HUES48 (cell line): ENCODE results near the gene NUP210.
"Not testable (repeated sequence)": the region's sequence is repeated elsewhere in the genome, so short reads cannot be mapped to it uniquely, and the experiment has no call there.

Experiments
- H3K27ac ChIP-seq: one replicate; pipeline ENCODE4 v1.7.0; 2013; ENCODE audit warnings: low read depth, low read length, inconsistent platforms
- H3K27me3 ChIP-seq: 2 replicates; pipeline ENCODE4 v1.6.1; 2013; ENCODE audit warnings: mild to moderate bottlenecking, low read length; ENCODE audit not compliant: control insufficient read depth, insufficient read depth
- H3K36me3 ChIP-seq: 2 replicates; pipeline ENCODE4 v1.6.1; 2013; ENCODE audit warnings: low read length; ENCODE audit not compliant: control insufficient read depth, insufficient read depth
- H3K4me1 ChIP-seq: 2 replicates; pipeline ENCODE4 v1.6.1; 2013; ENCODE audit warnings: mild to moderate bottlenecking, low read length; ENCODE audit not compliant: control insufficient read depth, insufficient read depth
- H3K4me3 ChIP-seq: 2 replicates; pipeline ENCODE4 v1.5.1; 2013; ENCODE audit warnings: mild to moderate bottlenecking, low read depth, low read length
- H3K9ac ChIP-seq: 2 replicates; pipeline ENCODE4 v1.6.1; 2013; ENCODE audit warnings: mild to moderate bottlenecking, low read depth, low read length, moderate library complexity
- H3K9me3 ChIP-seq: 2 replicates; pipeline ENCODE4 v1.6.1; 2013; ENCODE audit warnings: low read length; ENCODE audit not compliant: control insufficient read depth, insufficient read depth

The NUP210 gene

GRCh38 chr3:13457593-13457992 is 37.5 kb upstream of the NUP210 start:
- Histone ChIP-seq H3K9me3 (0 out of 2 replicates have a peak, but pooled peaks cover 3% of the 10 kb centered on the region), H3K27me3 (peaks cover 12% of the 10 kb centered on the region), H3K9ac (no peak overlapping the region), H3K27ac (no peak overlapping the region), H3K36me3 (no peaks in the 10 kb centered on the region), H3K4me3 (no peak overlapping the region), H3K4me1 (peaks cover 1% of the 10 kb centered on the region; the same call in 1 of the 2 replicates)

GRCh38 chr3:13455644-13456043 is 35.5 kb upstream of the NUP210 start:
- Histone ChIP-seq H3K9ac (no peak overlapping the region), H3K27ac (no peak overlapping the region), H3K4me1 (peaks cover 5% of the 10 kb centered on the region; the same call in 1 of the 2 replicates), H3K36me3 (no peaks in the 10 kb centered on the region), H3K4me3 (no peak overlapping the region), H3K9me3 (no peaks in the 10 kb centered on the region), H3K27me3 (peaks cover 4% of the 10 kb centered on the region; the same call in 1 of the 2 replicates)

DNA sequence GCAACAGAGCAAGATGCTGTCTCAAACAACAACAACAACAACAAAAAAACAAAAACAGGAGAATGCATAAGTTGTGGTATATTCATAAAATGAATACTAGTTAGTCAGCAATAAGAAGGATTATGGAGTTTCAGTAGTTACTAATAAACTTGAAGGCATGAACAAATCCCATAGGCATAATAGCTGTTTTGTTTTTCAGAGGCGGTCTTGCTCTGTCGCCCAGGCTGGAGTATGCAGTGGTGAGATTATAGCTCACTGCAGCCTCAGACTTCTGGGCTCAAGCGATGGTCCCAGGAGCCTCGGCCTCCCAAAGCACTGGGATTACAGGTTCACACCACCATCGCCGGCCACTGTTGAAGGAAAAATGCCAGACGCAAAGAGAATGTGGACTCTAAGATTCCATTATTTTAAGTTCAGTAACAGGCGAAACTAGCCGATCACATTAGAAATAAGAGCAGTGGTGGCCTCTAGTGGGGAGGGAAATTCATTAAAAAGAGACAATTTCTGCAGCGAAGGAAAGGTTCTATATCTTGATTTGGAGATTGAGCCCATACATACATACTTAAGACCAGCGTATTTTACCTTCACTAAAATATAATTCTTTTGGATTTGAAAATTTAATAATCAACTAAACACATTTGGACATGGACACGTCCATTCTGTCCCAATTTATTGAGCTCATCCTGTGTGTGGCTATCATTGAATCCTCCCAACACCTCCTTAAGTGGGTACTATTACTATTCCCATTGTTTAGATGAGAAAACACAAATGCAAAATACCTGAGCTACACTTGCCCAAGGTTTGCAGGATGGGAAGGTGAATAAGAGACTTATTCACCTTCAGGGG is 32.6 kb upstream of the NUP210 start:
- H3K4me1 ChIP-seq = peaks cover 5% of the 10 kb centered on the region; the same call in 1 of the 2 replicates
- peak overlapping the region; percentile 69; the same call in 1 of the 2 replicates for H3K4me3 ChIP-seq
- H3K36me3 ChIP-seq = no peaks in the 10 kb centered on the region; the same call in 1 of the 2 replicates
- no peaks in the 10 kb centered on the region for H3K27me3 ChIP-seq
- no peaks in the 10 kb centered on the region for H3K9me3 ChIP-seq
- H3K9ac ChIP-seq = no peak overlapping the region
- H3K27ac ChIP-seq = no peak overlapping the region

DNA sequence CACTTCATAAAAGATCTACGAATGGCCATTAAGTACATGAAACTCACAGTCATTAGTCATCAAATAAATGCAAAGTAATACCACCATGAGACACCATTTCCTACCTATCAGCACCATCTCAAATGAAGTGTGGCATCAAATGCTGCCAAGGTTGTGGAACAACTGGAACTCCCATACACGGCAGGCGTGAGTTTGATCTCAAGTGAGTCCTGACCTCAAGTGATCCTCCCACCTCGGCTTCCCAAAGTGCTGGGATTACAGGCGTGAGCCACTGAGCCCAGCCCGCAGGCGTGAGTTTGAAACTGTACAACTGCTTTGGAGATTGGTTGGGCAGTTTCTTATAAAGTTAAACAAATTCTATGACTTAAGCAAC is 31.2 kb upstream of the NUP210 start:
- Histone ChIP-seq H3K9ac (no peak overlapping the region), H3K4me1 (peaks cover 5% of the 10 kb centered on the region; the same call in 1 of the 2 replicates), H3K27ac (peak overlapping the region; percentile 93), H3K9me3 (no peaks in the 10 kb centered on the region), H3K27me3 (no peaks in the 10 kb centered on the region), H3K4me3 (peak overlapping the region; percentile 69), H3K36me3 (no peaks in the 10 kb centered on the region; the same call in 1 of the 2 replicates)

DNA sequence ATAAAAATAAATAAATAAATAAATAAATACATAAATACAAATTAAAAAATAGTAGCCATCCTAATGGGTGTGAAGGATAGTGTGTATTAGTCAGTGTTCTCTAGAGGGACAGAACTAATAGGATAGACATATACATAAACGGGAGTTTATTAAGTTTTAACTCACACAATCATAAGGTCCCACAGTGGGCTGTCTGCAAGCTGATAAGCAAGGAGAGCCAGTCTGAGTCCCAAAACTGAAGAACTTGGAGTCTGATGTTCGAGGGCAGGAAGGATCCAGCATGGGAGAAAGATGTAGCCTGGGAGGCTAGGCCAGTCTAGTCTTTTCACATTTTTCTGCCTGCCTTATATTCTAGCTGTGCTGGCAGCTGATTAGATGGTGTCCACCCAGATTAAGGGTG is 22.8 kb upstream of the NUP210 start:
- H3K4me3 ChIP-seq, H3K27ac ChIP-seq, H3K4me1 ChIP-seq, H3K9ac ChIP-seq, H3K9me3 ChIP-seq, H3K36me3 ChIP-seq, H3K27me3 ChIP-seq: not testable (repeated sequence)

DNA sequence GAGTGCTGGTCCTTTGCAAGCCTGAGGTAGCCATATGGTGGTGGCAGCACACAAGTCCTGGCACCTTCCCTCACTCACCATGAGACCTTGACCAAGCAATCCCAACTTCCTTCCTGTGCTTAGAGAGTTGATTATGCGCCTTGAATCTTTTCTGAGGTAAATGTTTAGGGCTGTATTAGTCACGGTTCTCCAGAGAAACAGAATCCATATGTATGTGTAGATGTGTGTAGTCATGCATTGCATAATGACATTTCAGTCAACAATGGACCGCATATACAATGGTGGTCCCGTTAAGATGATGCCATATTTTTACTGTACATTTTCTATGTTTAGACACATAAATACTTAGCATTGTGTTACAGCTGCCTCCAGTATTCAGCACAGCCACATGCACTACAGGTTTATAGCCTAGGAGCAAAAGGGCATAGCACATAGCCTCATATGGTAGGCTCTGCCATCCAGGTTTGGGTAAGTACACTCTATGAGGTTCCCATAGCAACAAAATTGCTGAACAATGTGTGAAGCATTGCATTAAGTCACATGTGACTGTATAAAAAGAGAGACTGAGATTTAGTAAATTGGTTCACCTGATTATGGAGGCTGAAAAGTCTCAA is 20.2 kb upstream of the NUP210 start:
- no peaks in the 10 kb centered on the region for H3K27me3 ChIP-seq
- no peak overlapping the region for H3K4me3 ChIP-seq
- no peak overlapping the region for H3K27ac ChIP-seq
- no peaks in the 10 kb centered on the region for H3K4me1 ChIP-seq
- no peaks in the 10 kb centered on the region for H3K9me3 ChIP-seq
- no peak overlapping the region for H3K9ac ChIP-seq
- no peaks in the 10 kb centered on the region for H3K36me3 ChIP-seq

DNA sequence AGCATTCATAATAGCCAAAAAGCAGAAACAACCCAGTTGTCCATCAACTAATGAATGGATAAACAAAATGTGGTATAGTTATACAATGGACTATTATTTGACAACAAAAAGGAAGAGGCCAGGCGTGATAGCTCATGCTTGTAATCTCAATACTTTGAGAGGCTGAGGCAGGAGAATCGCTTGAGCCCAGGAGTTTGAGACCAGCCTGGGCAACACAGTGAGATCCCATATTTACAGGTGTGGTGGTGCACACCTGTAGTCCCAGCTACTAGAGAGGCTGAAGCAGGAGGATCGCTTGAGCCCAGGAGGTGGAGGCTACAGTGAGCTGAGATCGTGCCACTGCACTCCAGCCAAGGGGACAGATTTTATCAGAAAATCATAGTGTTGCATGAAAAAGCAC is 16.1 kb upstream of the NUP210 start:
- H3K27ac ChIP-seq, H3K36me3 ChIP-seq, H3K9ac ChIP-seq, H3K4me3 ChIP-seq, H3K4me1 ChIP-seq, H3K9me3 ChIP-seq, H3K27me3 ChIP-seq: not testable (repeated sequence)

DNA sequence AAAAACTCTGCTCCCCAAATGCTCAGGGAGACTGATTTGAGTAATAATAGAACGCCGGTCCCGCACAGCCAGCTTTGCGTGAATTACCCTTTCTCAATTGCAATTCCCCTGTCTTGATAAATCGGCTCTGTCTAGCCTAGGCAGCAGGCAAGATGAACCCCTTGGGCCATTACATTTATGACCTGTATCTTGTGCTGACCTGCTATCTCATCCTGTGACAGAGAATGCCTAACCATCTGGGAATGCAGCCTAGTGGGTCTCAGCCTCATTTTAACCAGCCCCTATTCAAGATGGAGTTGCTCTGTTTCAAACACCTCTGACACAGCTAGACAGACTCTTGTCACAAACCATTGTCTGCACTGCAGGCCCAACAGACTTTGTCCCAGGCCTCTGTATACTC is 13.8 kb upstream of the NUP210 start:
- Histone ChIP-seq H3K9ac (no peak overlapping the region), H3K4me3 (no peak overlapping the region), H3K4me1 (no peaks in the 10 kb centered on the region), H3K27me3 (no peaks in the 10 kb centered on the region), H3K27ac (no peak overlapping the region), H3K9me3 (peaks cover 3% of the 10 kb centered on the region; the same call in 1 of the 2 replicates), H3K36me3 (no peaks in the 10 kb centered on the region)

DNA sequence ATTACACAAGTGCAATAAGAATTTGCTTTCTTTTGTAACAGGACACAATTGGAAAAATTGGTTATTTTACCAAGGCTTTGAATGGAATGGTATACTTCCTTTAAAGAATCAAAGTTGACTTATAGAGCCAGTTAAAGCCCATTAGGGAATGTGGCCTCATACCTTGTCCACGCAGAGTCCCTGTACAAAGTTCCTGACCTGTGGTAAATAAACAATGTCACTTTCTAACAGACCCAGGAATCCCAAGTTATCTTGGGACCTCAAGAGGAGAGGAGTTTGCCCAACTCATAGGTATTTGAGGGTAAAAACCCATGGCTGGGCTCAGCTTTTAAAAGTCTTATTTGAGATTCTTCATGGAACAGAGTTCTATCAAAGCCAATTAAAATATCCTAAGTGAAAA is 12.0 kb upstream of the NUP210 start:
- H3K9me3 ChIP-seq = peaks cover 3% of the 10 kb centered on the region; the same call in 1 of the 2 replicates
- H3K4me3 ChIP-seq = no peak overlapping the region
- no peaks in the 10 kb centered on the region for H3K4me1 ChIP-seq
- H3K27ac ChIP-seq = no peak overlapping the region
- no peaks in the 10 kb centered on the region for H3K27me3 ChIP-seq
- H3K9ac ChIP-seq = no peak overlapping the region
- H3K36me3 ChIP-seq = no peaks in the 10 kb centered on the region

DNA sequence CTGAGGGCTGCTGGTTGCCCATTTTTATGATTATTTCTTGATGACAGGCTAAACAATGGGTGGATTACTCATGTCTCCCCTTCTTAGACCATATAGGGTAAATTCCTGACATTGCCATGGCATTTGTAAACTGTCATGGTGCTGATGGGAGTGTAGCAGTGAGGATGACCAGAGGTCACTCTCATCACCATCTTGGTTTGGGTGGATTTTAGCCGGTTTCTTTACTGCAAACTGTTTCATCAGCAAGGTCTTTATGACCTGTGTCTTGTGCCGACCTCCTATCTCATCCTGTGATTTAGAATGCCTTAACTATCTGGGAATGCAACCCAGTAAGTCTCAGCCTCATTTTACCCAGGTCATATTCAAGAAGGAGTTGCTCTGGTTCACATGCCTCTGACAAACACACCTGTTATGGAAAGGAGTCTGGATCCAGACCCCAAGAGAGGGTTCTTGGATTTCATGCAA is 10.3 kb upstream of the NUP210 start:
- not testable (repeated sequence) for H3K4me1 ChIP-seq, H3K27me3 ChIP-seq, H3K9ac ChIP-seq, H3K36me3 ChIP-seq, H3K27ac ChIP-seq, H3K9me3 ChIP-seq, H3K4me3 ChIP-seq

DNA sequence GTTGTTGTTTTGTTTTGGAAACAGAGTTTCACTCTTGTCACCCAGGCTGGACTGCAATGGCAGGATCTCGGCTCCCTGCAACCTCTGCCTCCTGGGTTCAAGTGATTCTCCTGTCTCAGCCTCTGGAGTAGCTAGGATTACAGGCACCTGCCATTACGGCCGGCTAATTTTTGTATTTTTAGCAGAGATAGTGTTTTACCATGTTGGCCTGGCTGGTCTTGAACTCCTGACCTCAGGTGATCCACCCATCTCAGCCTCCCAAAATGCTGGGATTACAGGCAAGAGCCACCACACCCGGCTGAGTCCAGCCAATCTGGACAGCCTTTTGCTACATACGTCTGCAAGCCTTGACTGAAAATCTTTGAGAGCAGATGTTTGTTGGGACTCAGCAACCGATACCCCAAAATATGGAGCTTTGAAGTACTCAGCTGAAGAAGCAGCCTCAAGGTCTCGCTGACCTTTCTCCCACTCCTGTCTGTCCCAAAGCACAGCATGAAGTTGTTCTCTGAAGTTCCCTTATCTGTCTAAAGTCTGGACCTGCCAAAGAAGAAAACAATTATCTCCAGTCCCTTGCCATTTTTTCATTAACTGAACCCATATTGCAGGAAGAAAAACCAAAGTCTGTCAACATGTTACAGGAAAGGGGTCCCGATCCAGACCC is 9.6 kb upstream of the NUP210 start:
- H3K36me3 ChIP-seq = no peaks in the 10 kb centered on the region
- no peaks in the 10 kb centered on the region for H3K4me1 ChIP-seq
- no peak overlapping the region for H3K9ac ChIP-seq
- H3K4me3 ChIP-seq = no peak overlapping the region
- H3K9me3 ChIP-seq = peaks cover 3% of the 10 kb centered on the region; the same call in 1 of the 2 replicates
- no peaks in the 10 kb centered on the region for H3K27me3 ChIP-seq
- no peak overlapping the region for H3K27ac ChIP-seq
